IMR-90 (cell line): ENCODE data around the gene MYO1C.
"Not testable (repeated sequence)": the region's sequence is repeated elsewhere in the genome, so short reads cannot be mapped to it uniquely, and the experiment has no call there.

Experiments
- BHLHE40 ChIP-seq: fragments of 150-350 bp; IDR thresholded peaks from 2 replicates; pipeline ENCODE4 v1.6.1; 2016; ENCODE audit warnings: mild to moderate bottlenecking, low read depth, low read length
- CEBPB ChIP-seq: IDR thresholded peaks from 2 replicates; pipeline ENCODE4 v1.6.1; 2012; ENCODE audit warnings: low read depth, low read length, improper control_type of control experiment
- FOS ChIP-seq: fragments of 150-350 bp; IDR thresholded peaks from 2 replicates; pipeline ENCODE4 v1.6.1; 2016; ENCODE audit warnings: low read depth, low read length
- MAZ ChIP-seq: IDR thresholded peaks from 2 replicates; pipeline ENCODE4 v1.6.1; 2012; ENCODE audit warnings: low read depth, mild to moderate bottlenecking, low read length, improper control_type of control experiment, moderate library complexity, borderline replicate concordance
- MXI1 ChIP-seq: IDR thresholded peaks from 2 replicates; pipeline ENCODE4 v1.6.1; 2012; ENCODE audit warnings: low read depth, mild to moderate bottlenecking, low read length, moderate library complexity, borderline replicate concordance
- POLR2A ChIP-seq: IDR thresholded peaks from 2 replicates; pipeline ENCODE4 v1.6.1; 2012; ENCODE audit warnings: mild to moderate bottlenecking, low read depth, low read length
- RAD21 ChIP-seq: IDR thresholded peaks from 2 replicates; pipeline ENCODE4 v1.6.1; 2012; ENCODE audit warnings: low read length, improper control_type of control experiment
- RCOR1 ChIP-seq: IDR thresholded peaks from 2 replicates; pipeline ENCODE4 v1.6.1; 2012; ENCODE audit warnings: mild to moderate bottlenecking, low read length, improper control_type of control experiment; ENCODE audit not compliant: insufficient replicate concordance
- RFX5 ChIP-seq: IDR thresholded peaks from 2 replicates; pipeline ENCODE4 v1.8.0; 2012; ENCODE audit warnings: low read depth, mild to moderate bottlenecking, low read length, moderate library complexity
- SMC3 ChIP-seq: fragments of 150-350 bp; IDR thresholded peaks from 2 replicates; pipeline ENCODE4 v1.6.1; 2016; ENCODE audit warnings: low read depth, mild to moderate bottlenecking, antibody characterized with exemption, low read length, moderate library complexity
- TF ChIP-seq, protein P1 (sequence below): conservative IDR thresholded peaks from 2 replicates; pipeline ENCODE4 v1.5.1; 2012; ENCODE audit warnings: mild to moderate bottlenecking, low read depth, low read length, improper control_type of control experiment
- TF ChIP-seq, protein P2 (sequence below): fragments of 150-350 bp; IDR thresholded peaks from 2 replicates; pipeline ENCODE4 v1.6.1; 2017; ENCODE audit warnings: mild to moderate bottlenecking, antibody characterized with exemption, low read length, low read depth
- TF ChIP-seq, protein P3 (sequence below): fragments of 150-350 bp; IDR thresholded peaks from 2 replicates; pipeline ENCODE4 v1.6.1; 2016; ENCODE audit warnings: low read depth, mild to moderate bottlenecking, low read length, moderate library complexity, borderline replicate concordance

DNA sequence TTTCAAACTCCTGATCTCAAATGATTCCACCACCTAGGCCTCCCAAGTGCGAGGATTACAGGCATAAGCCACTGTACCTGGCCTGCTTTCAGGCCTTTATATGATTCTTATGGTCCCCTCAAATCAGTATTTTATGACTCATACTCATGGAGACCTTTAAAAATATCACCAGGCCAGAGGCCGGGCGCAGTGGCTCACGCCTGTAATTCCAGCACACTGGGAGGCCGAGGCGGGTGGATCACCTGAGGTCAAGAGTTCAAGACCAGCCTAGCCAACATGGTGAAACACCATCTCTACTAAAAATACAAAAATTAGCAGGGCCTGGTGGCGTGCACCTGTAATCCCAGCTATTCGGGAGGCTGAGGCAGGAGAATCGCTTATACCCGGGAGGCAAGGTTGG is 74.0 kb downstream of the MYO1C start:
- TF ChIP-seq, protein P1, sequence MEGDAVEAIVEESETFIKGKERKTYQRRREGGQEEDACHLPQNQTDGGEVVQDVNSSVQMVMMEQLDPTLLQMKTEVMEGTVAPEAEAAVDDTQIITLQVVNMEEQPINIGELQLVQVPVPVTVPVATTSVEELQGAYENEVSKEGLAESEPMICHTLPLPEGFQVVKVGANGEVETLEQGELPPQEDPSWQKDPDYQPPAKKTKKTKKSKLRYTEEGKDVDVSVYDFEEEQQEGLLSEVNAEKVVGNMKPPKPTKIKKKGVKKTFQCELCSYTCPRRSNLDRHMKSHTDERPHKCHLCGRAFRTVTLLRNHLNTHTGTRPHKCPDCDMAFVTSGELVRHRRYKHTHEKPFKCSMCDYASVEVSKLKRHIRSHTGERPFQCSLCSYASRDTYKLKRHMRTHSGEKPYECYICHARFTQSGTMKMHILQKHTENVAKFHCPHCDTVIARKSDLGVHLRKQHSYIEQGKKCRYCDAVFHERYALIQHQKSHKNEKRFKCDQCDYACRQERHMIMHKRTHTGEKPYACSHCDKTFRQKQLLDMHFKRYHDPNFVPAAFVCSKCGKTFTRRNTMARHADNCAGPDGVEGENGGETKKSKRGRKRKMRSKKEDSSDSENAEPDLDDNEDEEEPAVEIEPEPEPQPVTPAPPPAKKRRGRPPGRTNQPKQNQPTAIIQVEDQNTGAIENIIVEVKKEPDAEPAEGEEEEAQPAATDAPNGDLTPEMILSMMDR: not testable (repeated sequence)
- TF ChIP-seq MAZ, RFX5, FOS, RCOR1, CEBPB, SMC3, POLR2A, RAD21, BHLHE40, MXI1: not testable (repeated sequence)
- TF ChIP-seq, protein P2, sequence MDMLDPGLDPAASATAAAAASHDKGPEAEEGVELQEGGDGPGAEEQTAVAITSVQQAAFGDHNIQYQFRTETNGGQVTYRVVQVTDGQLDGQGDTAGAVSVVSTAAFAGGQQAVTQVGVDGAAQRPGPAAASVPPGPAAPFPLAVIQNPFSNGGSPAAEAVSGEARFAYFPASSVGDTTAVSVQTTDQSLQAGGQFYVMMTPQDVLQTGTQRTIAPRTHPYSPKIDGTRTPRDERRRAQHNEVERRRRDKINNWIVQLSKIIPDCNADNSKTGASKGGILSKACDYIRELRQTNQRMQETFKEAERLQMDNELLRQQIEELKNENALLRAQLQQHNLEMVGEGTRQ: not testable (repeated sequence)
- TF ChIP-seq, protein P3, sequence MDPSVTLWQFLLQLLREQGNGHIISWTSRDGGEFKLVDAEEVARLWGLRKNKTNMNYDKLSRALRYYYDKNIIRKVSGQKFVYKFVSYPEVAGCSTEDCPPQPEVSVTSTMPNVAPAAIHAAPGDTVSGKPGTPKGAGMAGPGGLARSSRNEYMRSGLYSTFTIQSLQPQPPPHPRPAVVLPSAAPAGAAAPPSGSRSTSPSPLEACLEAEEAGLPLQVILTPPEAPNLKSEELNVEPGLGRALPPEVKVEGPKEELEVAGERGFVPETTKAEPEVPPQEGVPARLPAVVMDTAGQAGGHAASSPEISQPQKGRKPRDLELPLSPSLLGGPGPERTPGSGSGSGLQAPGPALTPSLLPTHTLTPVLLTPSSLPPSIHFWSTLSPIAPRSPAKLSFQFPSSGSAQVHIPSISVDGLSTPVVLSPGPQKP: not testable (repeated sequence)
